GM19193 (cell line): ENCODE results near the gene CACHD1.

Experiments
- POLR2A ChIP-seq: IDR thresholded peaks from 4 replicates; pipeline ENCODE4 v1.6.1; 2011; ENCODE audit not compliant: insufficient read depth, insufficient read length; ENCODE audit errors: extremely low read depth

The CACHD1 gene

GRCh38 chr1:64523413-64524337 is 53.7 kb downstream of the CACHD1 start:
- TF ChIP-seq POLR2A = no peak

- no peak for TF ChIP-seq POLR2A
These were observed 54.7 kb downstream of the CACHD1 start for GRCh38 chr1:64524614-64525013.

- no peak for TF ChIP-seq POLR2A
These were observed 55.3 kb downstream of the CACHD1 start for GRCh38 chr1:64525116-64525686.

- TF ChIP-seq POLR2A = no peak
These were observed 56.4 kb downstream of the CACHD1 start for GRCh38 chr1:64526312-64526711.

- no peak for TF ChIP-seq POLR2A
These were observed 57.2 kb downstream of the CACHD1 start for GRCh38 chr1:64527165-64527564.

GRCh38 chr1:64527786-64528185 is 57.9 kb downstream of the CACHD1 start:
- no peak for TF ChIP-seq POLR2A

- TF ChIP-seq POLR2A = no peak
These were observed 61.2 kb downstream of the CACHD1 start for GRCh38 chr1:64530969-64531692.

GRCh38 chr1:64532646-64533045 is 62.7 kb downstream of the CACHD1 start:
- no peak for TF ChIP-seq POLR2A

GRCh38 chr1:64535938-64536835 is 66.3 kb downstream of the CACHD1 start:
- no peak for TF ChIP-seq POLR2A

- no peak for TF ChIP-seq POLR2A
These were observed 67.0 kb downstream of the CACHD1 start for GRCh38 chr1:64536836-64537490.

GRCh38 chr1:64537942-64538341 is 68.0 kb downstream of the CACHD1 start:
- TF ChIP-seq POLR2A = no peak

GRCh38 chr1:64538389-64538788 is 68.5 kb downstream of the CACHD1 start:
- no peak for TF ChIP-seq POLR2A

GRCh38 chr1:64539289-64539688 is 69.4 kb downstream of the CACHD1 start:
- TF ChIP-seq POLR2A = no peak

- TF ChIP-seq POLR2A = no peak
These were observed 69.9 kb downstream of the CACHD1 start for GRCh38 chr1:64539781-64540218.

- no peak for TF ChIP-seq POLR2A
These were observed 70.4 kb downstream of the CACHD1 start for GRCh38 chr1:64540265-64540791.

- no peak for TF ChIP-seq POLR2A
These were observed 72.2 kb downstream of the CACHD1 start for GRCh38 chr1:64542118-64542517.
